CD4-positive, alpha-beta T cell treated with Interleukin-2 at 100 ng/mL for 4 hours (primary cell): ENCODE data around the gene SLC38A10.
A peak's percentile ranks its signal among the peaks of the same experiment; 100 is the strongest.

ENCODE experiments used
- DNase-seq: peaks from one replicate; pipeline ENCODE4 v3.0.0-alpha.2; 2020; ENCODE audit warnings: low spot score

SLC38A10 gene

GRCh38 chr17:81298325-81298990 lies 3.4 kb upstream of the SLC38A10 start:
- DNase-seq, result no peak

DNA sequence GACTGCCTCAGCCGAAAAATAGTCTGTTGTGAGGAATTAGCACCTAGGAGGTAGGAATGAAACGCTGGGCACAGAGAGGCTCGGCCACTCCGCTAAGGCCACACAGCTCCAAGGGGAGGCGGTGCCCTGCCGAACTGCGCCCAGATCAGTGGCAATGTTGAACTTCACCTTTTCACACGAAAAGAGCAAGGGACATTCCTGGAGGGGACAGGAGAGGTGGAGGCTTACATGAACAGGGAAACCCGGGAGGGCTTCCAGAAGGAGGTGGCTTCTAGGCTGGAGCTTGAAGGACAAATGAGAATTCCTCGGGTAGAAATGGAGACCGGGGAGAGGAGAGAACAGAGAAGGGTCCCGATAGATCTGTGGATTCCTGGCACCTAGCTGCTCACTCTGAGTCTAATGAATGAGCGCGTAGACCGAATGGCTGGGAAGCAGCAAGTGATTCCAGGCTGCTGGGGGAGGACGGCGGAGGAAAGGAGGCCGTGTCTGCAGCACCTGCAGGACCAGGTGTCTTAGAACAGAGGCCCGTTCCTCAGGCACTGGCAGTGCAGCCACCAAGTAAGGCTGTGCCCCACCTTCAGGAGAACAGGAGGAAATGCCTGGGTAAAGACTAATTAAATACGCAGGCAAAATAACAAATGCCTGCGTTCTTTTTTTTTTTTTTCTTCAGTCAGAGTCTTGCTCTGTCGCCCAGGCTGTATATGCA lies 722 bp upstream of the SLC38A10 start:
- DNase-seq, result peak; percentile 62

DNA sequence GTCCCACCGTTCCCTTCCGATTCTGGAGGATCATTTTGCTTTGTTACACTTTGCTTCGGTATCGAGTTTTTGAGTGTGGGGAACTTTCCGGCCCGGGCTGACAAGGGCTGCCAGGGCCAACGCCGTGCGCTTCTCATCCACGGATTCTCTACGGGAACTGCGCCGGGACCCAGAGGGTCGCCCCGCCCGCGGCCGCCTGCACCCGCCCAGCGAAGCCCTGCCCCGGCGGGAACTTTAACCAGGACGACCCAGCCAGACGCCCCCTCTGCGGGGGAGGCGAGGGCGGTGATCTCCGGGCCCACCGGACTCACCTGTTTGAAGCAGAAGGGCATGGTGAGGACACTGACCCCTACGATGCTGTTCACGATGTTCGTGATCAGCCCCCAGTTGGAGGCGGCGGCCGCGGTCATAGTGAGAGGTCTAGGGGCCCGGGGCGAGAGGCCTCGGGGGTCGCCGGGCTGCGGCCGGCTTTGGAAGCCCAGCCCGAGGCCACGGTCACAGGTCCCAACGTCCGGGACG lies 536 bp downstream of the SLC38A10 start:
- no peak for DNase-seq

DNA sequence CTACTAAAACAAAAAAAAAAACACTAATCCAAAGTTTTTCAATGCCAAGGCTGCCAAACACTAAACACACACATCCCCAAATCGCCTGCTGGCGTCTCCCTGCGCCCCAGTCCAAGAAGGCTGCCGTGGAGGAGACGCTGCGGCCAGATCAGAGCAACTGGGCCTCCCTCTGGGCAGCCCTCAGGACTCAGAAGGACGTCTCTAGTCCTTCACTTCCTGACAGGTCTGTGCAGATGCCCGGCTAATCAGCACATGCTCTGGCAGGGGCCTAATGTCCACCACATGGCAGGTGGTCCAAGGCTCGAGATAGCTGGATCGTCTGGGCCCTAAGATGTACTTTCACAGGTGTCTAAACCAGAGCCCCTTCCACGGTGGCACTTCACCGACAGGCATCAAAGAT lies 2.7 kb downstream of the SLC38A10 start:
- no peak for DNase-seq

GRCh38 chr17:81291662-81292061 lies 3.4 kb downstream of the SLC38A10 start:
- peak; percentile 76 for DNase-seq

GRCh38 chr17:81290230-81290629 lies 4.9 kb downstream of the SLC38A10 start:
- no peak for DNase-seq

DNA sequence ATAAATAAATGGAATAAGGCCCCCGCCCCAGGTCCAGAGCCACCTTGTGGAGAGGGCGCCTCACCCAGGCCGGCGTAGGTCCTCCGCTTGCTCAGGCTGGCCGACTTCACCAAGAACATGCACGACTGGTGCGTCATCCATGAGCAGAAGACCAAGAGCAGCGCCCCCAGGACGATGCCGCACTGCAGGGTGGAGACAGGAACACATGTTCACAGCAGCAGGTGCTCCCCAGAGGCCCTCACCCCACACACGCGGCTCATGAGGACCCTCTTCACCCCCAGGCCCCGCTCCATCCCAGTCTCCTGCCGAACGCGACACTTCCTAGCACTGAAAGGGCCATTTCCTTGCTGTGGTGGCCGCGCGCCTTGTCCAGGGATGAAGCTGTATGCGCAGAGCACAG lies 5.5 kb downstream of the SLC38A10 start:
- DNase-seq, result no peak

DNA sequence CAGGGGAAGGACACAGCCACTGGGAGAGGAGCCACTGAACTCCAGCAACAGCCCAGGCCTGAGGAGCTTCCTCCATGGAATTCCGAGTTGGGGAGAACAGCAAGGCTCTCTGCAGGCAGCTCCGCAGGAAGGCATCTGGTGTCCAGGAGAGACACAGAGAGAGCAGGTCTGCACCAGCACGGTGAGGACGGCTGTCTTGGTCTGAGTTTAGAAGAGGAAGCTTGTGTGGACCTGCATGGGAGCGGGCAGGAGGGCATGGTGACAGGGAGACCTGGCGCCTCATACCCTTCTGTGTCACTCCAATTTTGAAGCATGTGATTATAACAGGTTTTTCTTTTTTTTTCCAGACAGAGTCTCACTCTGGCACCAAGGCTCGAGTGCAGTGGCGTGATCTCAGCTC lies 6.4 kb downstream of the SLC38A10 start:
- DNase-seq, result no peak

- no peak for DNase-seq
These were observed 7.2 kb downstream of the SLC38A10 start for GRCh38 chr17:81287741-81288430.

DNA sequence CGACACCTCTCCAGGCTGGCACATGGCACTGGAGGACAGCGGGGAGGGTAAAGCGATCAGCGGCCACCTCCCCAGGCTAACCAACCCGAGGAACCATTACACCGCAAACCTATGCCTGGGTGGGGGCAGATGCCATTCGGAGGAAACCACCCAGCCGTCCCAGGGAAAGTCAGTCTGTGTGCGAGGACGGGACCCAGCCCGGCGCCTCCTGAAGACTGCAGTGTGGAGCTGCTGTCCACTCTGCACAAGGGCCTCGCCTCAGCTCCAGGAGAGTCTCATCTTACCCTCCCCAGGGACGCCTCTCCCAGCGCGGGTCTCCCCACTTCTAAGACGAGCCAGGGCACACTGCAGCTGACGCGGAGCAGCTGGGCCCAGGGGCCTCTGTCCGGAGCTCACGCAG lies 8.0 kb downstream of the SLC38A10 start:
- DNase-seq, result no peak

DNA sequence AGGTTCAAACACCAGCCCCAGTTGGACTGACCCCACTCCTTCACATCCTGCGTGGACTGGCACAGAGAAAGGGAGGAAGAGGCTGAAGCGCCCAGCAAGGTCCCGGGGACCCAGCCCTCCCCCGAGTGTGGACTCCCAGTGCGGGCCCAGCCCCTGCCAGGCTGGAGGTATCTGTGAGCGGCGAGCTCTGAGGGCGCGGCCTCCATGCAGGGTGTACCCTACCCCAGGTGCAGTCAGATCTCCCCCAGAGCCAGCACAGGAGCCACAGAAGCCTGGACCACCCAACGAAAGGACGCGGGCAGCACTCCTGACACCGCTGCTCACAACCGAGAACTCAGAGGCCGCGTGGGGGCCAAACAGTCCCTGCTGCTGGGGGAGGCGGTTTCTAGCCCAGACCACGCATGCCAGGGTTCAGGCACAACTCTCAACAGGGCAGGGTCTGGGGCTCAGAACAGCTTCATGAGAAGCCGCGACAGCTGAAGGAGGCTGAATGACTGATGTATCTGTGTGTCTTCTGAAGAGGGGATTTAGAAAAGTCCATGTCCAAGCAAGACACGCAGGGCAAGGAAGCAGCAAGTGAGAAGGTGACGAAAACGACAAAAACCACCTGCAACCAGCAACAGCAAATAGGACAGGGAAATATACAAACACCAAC lies 8.5 kb downstream of the SLC38A10 start:
- no peak for DNase-seq

GRCh38 chr17:81285894-81286293 lies 9.2 kb downstream of the SLC38A10 start:
- DNase-seq, result no peak

GRCh38 chr17:81285179-81285878 lies 9.8 kb downstream of the SLC38A10 start:
- peak; percentile 53 for DNase-seq

- no peak for DNase-seq
These were observed 12.2 kb downstream of the SLC38A10 start for GRCh38 chr17:81282876-81283275.

- DNase-seq, result no peak
These were observed 13.0 kb downstream of the SLC38A10 start for GRCh38 chr17:81282141-81282540.

DNA sequence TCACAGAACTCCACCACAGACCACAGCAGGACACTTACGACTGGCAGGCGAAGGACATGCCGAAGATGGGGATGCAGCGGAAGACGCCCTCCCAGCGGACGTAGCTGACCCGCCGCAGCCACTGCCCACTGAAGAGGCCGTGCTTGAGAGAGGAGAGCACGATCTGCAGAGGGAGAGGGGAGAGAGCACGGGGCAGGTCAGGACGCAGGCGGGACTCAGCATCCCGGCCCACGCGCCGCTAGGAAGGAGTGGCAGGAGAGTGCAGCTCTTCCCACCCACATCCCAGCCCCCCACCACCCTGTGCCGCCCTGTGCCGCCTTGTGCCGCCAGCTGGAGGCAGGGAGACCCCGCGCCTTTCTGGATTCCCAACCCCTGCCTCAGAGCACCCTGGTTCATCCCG lies 14.5 kb downstream of the SLC38A10 start:
- DNase-seq, result no peak

- DNase-seq, result no peak
These were observed 15.5 kb downstream of the SLC38A10 start for GRCh38 chr17:81279278-81280275.

- DNase-seq, result no peak
These were observed 16.3 kb downstream of the SLC38A10 start for GRCh38 chr17:81278831-81279230.

GRCh38 chr17:81277946-81278693 lies 17.0 kb downstream of the SLC38A10 start:
- no peak for DNase-seq

GRCh38 chr17:81277421-81277820 lies 17.7 kb downstream of the SLC38A10 start:
- DNase-seq, result no peak
